ENCODE results near the gene GABRA6. TPM values are rescaled to one million over a fixed set of nuclear protein-coding genes. Genes with fewer than 3 reads are reported as not detected.
"Not testable (repeated sequence)": the region's sequence is repeated elsewhere in the genome, so short reads cannot be mapped to it uniquely, and the experiment has no call there.

GABRA6 gene
- not detected for total RNA-seq
- long read RNA-seq, result 0 reads

- no peak for ATAC-seq
- intact Hi-C loops (cut with DNase I, micrococcal nuclease), result no loop called here
- DNase-seq, result no peak
Observed at GRCh38 chr5:161685461-161685860, at the start of gene GABRA6. GABRA6 (plus strand) TSS chr5:161685721; CDS start chr5:161685990, 269 bp downstream.

GRCh38 chr5:161637591-161637990 is 47.9 kb upstream of the GABRA6 start:
- DNase-seq (no peak), ATAC-seq (no peak)
- intact Hi-C loops (cut with DNase I, micrococcal nuclease), result no loop called here

GRCh38 chr5:161641444-161641843 is 44.1 kb upstream of the GABRA6 start:
- DNase-seq, result no peak
- no peak for ATAC-seq
- intact Hi-C loops (cut with DNase I, micrococcal nuclease), result no loop called here

GRCh38 chr5:161645264-161645663 is 40.3 kb upstream of the GABRA6 start:
- DNase-seq, result no peak
- intact Hi-C loops (cut with DNase I, micrococcal nuclease), result no loop called here

GRCh38 chr5:161651926-161652325 is 33.6 kb upstream of the GABRA6 start:
- intact Hi-C loops (cut with DNase I, micrococcal nuclease); ATAC-seq; DNase-seq: not testable (repeated sequence)

More at GRCh38 chr5:161645264-161645663, 40.3 kb upstream of the GABRA6 start:
- no peak for ATAC-seq

- intact Hi-C loops (cut with DNase I, micrococcal nuclease), result no loop called here
- no peak for ATAC-seq
- peak in 1 of 2 donors; percentile 23 for DNase-seq
Observed at GRCh38 chr5:161660806-161661205, 24.7 kb upstream of the GABRA6 start.

- no peak for ATAC-seq
- no peak for DNase-seq
- intact Hi-C loops (cut with DNase I, micrococcal nuclease), result no loop called here
Observed at GRCh38 chr5:161663431-161663830, 22.1 kb upstream of the GABRA6 start.

GRCh38 chr5:161676103-161676502 is 9.4 kb upstream of the GABRA6 start:
- intact Hi-C loops (cut with DNase I, micrococcal nuclease), result no loop called here

GRCh38 chr5:161686149-161686548 is 628 bp downstream of the GABRA6 start:
- intact Hi-C loops (cut with DNase I, micrococcal nuclease), result no loop called here
- ATAC-seq, result no peak
- DNase-seq, result no peak

More at GRCh38 chr5:161676103-161676502, 9.4 kb upstream of the GABRA6 start:
- DNase-seq, result no peak
- ATAC-seq, result peak; percentile 66

GRCh38 chr5:161686881-161687280 is 1.4 kb downstream of the GABRA6 start:
- intact Hi-C loops (cut with DNase I, micrococcal nuclease), result no loop called here
- no peak for ATAC-seq
- no peak for DNase-seq

- intact Hi-C loops (cut with DNase I, micrococcal nuclease), result no loop called here
- DNase-seq (no peak), ATAC-seq (no peak)
Observed at GRCh38 chr5:161687316-161687715, 1.8 kb downstream of the GABRA6 start.

- ATAC-seq (no peak), DNase-seq (no peak)
- intact Hi-C loops (cut with DNase I, micrococcal nuclease), result no loop called here
Observed at GRCh38 chr5:161691911-161692310, 6.4 kb downstream of the GABRA6 start.

GRCh38 chr5:161697001-161697400 is 11.5 kb downstream of the GABRA6 start:
- DNase-seq (no peak), ATAC-seq (no peak)
- intact Hi-C loops (cut with DNase I, micrococcal nuclease), result no loop called here

- DNase-seq (no peak), ATAC-seq (no peak)
- intact Hi-C loops (cut with DNase I, micrococcal nuclease), result no loop called here
Observed at GRCh38 chr5:161700065-161700464, 14.5 kb downstream of the GABRA6 start.

- no peak for DNase-seq
- ATAC-seq, result no peak
- intact Hi-C loops (cut with DNase I, micrococcal nuclease), result no loop called here
Observed at GRCh38 chr5:161703528-161703927, 18.0 kb downstream of the GABRA6 start.

GRCh38 chr5:161707382-161707781 is 21.9 kb downstream of the GABRA6 start:
- intact Hi-C loops (cut with DNase I, micrococcal nuclease), result no loop called here
- ATAC-seq (no peak), DNase-seq (no peak)

GRCh38 chr5:161709239-161709638 is 23.7 kb downstream of the GABRA6 start:
- ATAC-seq (no peak), DNase-seq (no peak)
- intact Hi-C loops (cut with DNase I, micrococcal nuclease), result no loop called here

- DNase-seq, result no peak
- intact Hi-C loops (cut with DNase I, micrococcal nuclease), result no loop called here
- no peak for ATAC-seq
Observed at GRCh38 chr5:161713042-161713441, 27.5 kb downstream of the GABRA6 start.

GRCh38 chr5:161719157-161719556 is 33.6 kb downstream of the GABRA6 start:
- DNase-seq, result no peak
- intact Hi-C loops (cut with DNase I, micrococcal nuclease), result no loop called here
- ATAC-seq, result no peak

- intact Hi-C loops (cut with DNase I, micrococcal nuclease), result no loop called here
- ATAC-seq, result no peak
- no peak for DNase-seq
Observed at GRCh38 chr5:161720460-161720859, 34.9 kb downstream of the GABRA6 start.

GRCh38 chr5:161734741-161735140 is 49.2 kb downstream of the GABRA6 start:
- no peak for DNase-seq
- intact Hi-C loops (cut with DNase I, micrococcal nuclease), result no loop called here
- ATAC-seq, result no peak

- intact Hi-C loops (cut with DNase I, micrococcal nuclease), result no loop called here
- ATAC-seq (no peak), DNase-seq (no peak)
Observed at GRCh38 chr5:161740433-161740832, 54.9 kb downstream of the GABRA6 start.
